Measurements from ENCODE around the gene NPEPL1.

- TF ChIP-seq CTCF (IDR thresholded peaks at IDR 0.05; ENCODE audit: low read length) (no peak), EZH2 (IDR thresholded peaks at IDR 0.05; ENCODE audit: borderline replicate concordance, low read length) (no peak)
These were observed 35.8 kb upstream of the NPEPL1 start for GRCh38 chr20:58656831-58657230.

Measured in OCI-LY1 (cell line).